Measurements from ENCODE around the gene ZBED2. TPM values are rescaled to one million over a fixed set of nuclear protein-coding genes. Genes with fewer than 3 reads are reported as not detected.

Gene ZBED2
- total RNA-seq, 4 donors from 2014 or later = not detected

GRCh38 chr3:111603679-111604078 is 8.5 kb upstream of the ZBED2 start:
- no peaks in the 10 kb centered on the region for H3K36me3 ChIP-seq
- no peaks in the 10 kb centered on the region for H3K27me3 ChIP-seq
- no peaks in the 10 kb centered on the region for H3K4me1 ChIP-seq
- peak overlapping the region in 1 of 4 donors; percentile 6 for H3K27ac ChIP-seq
- no peak for DNase-seq
- H3K9me3 ChIP-seq = no peaks in the 10 kb centered on the region
- H3K4me3 ChIP-seq = no peak overlapping the region
- TF ChIP-seq, protein P1, sequence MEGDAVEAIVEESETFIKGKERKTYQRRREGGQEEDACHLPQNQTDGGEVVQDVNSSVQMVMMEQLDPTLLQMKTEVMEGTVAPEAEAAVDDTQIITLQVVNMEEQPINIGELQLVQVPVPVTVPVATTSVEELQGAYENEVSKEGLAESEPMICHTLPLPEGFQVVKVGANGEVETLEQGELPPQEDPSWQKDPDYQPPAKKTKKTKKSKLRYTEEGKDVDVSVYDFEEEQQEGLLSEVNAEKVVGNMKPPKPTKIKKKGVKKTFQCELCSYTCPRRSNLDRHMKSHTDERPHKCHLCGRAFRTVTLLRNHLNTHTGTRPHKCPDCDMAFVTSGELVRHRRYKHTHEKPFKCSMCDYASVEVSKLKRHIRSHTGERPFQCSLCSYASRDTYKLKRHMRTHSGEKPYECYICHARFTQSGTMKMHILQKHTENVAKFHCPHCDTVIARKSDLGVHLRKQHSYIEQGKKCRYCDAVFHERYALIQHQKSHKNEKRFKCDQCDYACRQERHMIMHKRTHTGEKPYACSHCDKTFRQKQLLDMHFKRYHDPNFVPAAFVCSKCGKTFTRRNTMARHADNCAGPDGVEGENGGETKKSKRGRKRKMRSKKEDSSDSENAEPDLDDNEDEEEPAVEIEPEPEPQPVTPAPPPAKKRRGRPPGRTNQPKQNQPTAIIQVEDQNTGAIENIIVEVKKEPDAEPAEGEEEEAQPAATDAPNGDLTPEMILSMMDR (IDR thresholded peaks at IDR 0.05) = no peak
- TF ChIP-seq POLR2A (IDR thresholded peaks at IDR 0.05) = no peak

GRCh38 chr3:111601810-111602209 is 6.7 kb upstream of the ZBED2 start:
- DNase-seq = no peak
- Histone ChIP-seq H3K4me1 (no peaks in the 10 kb centered on the region), H3K36me3 (no peaks in the 10 kb centered on the region), H3K27me3 (no peaks in the 10 kb centered on the region), H3K9me3 (no peaks in the 10 kb centered on the region), H3K4me3 (no peak overlapping the region), H3K27ac (no peak overlapping the region)
- TF ChIP-seq, protein P1 (IDR thresholded peaks at IDR 0.05) = no peak
- TF ChIP-seq POLR2A (IDR thresholded peaks at IDR 0.05) = no peak

DNA sequence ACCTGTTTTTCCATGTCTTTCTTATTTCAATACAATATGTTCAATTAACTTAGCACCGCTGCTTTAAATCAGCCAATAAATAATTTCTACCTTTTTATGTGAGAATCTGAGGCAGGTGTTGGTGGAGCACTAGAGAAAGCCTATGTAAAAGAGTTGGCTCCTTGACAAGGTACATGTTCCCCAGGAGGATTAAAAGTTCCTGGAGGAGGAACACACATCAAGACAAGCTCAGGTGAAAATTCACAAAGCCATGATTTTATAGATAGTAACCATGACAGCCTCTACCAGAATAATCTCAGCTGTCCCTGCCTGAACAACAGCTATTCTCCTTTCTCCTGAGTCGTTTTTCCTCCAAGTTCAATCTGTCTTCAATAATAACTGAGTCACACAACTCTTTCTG is 3.4 kb upstream of the ZBED2 start:
- no peaks in the 10 kb centered on the region for H3K36me3 ChIP-seq
- no peaks in the 10 kb centered on the region for H3K9me3 ChIP-seq
- no peak overlapping the region for H3K27ac ChIP-seq
- no peak for TF ChIP-seq POLR2A (IDR thresholded peaks at IDR 0.05)
- TF ChIP-seq, protein P1 (IDR thresholded peaks at IDR 0.05) = no peak
- no peak for DNase-seq
- H3K4me1 ChIP-seq = no peaks in the 10 kb centered on the region
- no peak overlapping the region for H3K4me3 ChIP-seq
- H3K27me3 ChIP-seq = no peaks in the 10 kb centered on the region

GRCh38 chr3:111598139-111598538 is 3.0 kb upstream of the ZBED2 start:
- Histone ChIP-seq H3K4me1 (no peaks in the 10 kb centered on the region), H3K27me3 (no peaks in the 10 kb centered on the region), H3K4me3 (no peak overlapping the region), H3K36me3 (no peaks in the 10 kb centered on the region), H3K27ac (no peak overlapping the region), H3K9me3 (no peaks in the 10 kb centered on the region)
- no peak for DNase-seq
- TF ChIP-seq, protein P1 (IDR thresholded peaks at IDR 0.05) = no peak
- no peak for TF ChIP-seq POLR2A (IDR thresholded peaks at IDR 0.05)

DNA sequence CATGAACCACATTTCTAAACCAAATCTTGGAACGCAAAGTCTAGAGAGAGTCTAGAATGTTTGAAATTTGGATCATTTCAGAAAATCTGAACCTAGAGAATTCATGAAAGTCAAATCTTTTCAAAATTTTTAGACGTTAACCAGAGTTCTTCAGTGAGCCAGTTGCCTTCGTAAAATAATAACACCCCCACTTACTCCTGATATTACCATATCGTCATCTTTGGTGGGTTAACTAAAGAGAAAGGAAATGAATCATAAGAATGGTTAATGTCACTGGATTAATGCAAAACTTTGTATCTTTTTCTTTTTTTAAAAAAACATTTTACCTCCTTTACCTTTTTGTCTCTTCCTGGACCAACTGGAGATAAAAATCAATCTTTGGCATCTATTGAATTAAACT is 1.2 kb upstream of the ZBED2 start:
- no peaks in the 10 kb centered on the region for H3K9me3 ChIP-seq
- no peaks in the 10 kb centered on the region for H3K36me3 ChIP-seq
- H3K4me3 ChIP-seq = no peak overlapping the region
- TF ChIP-seq, protein P1 (IDR thresholded peaks at IDR 0.05) = no peak
- no peak for TF ChIP-seq POLR2A (IDR thresholded peaks at IDR 0.05)
- no peak overlapping the region for H3K27ac ChIP-seq
- no peaks in the 10 kb centered on the region for H3K4me1 ChIP-seq
- no peaks in the 10 kb centered on the region for H3K27me3 ChIP-seq
- no peak for DNase-seq

DNA sequence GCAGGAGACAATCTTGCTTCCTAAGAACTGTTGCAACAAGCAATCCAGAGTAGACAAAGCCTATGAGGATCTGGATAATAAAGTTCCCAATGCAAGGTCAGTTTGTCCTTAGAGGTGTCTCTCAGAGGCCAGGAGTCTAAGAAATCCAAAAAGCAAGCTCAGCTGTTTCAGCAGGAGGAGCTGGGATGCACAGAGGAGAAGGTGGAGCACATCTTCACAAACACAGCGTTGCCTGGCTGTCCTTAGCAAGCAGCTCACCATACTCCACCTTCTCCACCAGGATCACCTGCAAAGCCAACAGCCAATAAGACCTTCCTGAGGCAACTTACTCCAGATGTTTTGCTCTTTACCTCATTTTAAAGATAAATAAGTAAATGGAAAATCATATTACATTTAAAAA is 365 bp downstream of the ZBED2 start:
- Histone ChIP-seq H3K36me3 (no peaks in the 10 kb centered on the region), H3K4me3 (no peak overlapping the region), H3K4me1 (no peaks in the 10 kb centered on the region), H3K27me3 (no peaks in the 10 kb centered on the region), H3K27ac (no peak overlapping the region), H3K9me3 (no peaks in the 10 kb centered on the region)
- TF ChIP-seq, protein P1 (IDR thresholded peaks at IDR 0.05) = no peak
- no peak for TF ChIP-seq POLR2A (IDR thresholded peaks at IDR 0.05)
- DNase-seq = no peak
